Transverse colon (tissue), 4 donors: ENCODE data around the gene ABCD4. TPM values are rescaled to one million over a fixed set of nuclear protein-coding genes. Genes with fewer than 3 reads are reported as not detected.
"Not testable (repeated sequence)": the region's sequence is repeated elsewhere in the genome, so short reads cannot be mapped to it uniquely, and the experiment has no call there.

Experiments used
- DNase-seq: peaks from one replicate; pipeline ENCODE4 v3.0.0-alpha.2; 2019
- H3K27ac ChIP-seq, 4 donors: fragments of 200-600 bp; sonication (generic); 2 replicates each; pipeline ENCODE4 v1.5.1; 2016 to 2018; ENCODE audit warnings: inconsistent platforms in 4 of 4
- H3K27me3 ChIP-seq: fragments of 200-600 bp; sonication (generic); 2 replicates; pipeline ENCODE4 v1.5.1; 2017; ENCODE audit warnings: inconsistent platforms
- H3K36me3 ChIP-seq, 4 donors: fragments of 200-600 bp; sonication (generic); 2 replicates each; pipeline ENCODE4 v1.5.1; 2017 to 2019; ENCODE audit warnings: inconsistent platforms in 4 of 4
- H3K4me1 ChIP-seq, 4 donors: fragments of 200-600 bp; sonication (generic); 2 replicates each; pipeline ENCODE4 v1.5.1; 2017 to 2020; ENCODE audit warnings: inconsistent platforms in 4 of 4
- H3K4me3 ChIP-seq, 4 donors: fragments of 200-600 bp; sonication (generic); 1 replicate in 1 of 4; 2 replicates in 3 of 4; pipeline versions ENCODE4 v1.5.1 to v1.6.1; 2017 to 2019; ENCODE audit warnings: inconsistent platforms in 4 of 4
- H3K9me3 ChIP-seq, 2 donors: fragments of 200-600 bp; sonication (generic); 2 replicates each; pipeline ENCODE4 v1.5.1; 2017 to 2019; ENCODE audit warnings: inconsistent platforms in 2 of 2
- CTCF ChIP-seq, 5 experiments: fragments of 200-600 bp in 3 of 5; fragments of 450-650 bp in 2 of 5; sonication (generic) in 3 of 5; IDR thresholded peaks; 1 replicate in 2 of 5; 2 replicates in 3 of 5; pipeline ENCODE4 v1.5.1; 2016 to 2017; ENCODE audit warnings: antibody characterized with exemption in 5 of 5, inconsistent platforms in 3 of 5, mild to moderate bottlenecking in 2 of 5, moderate library complexity in 1 of 5
- EP300 ChIP-seq: sonication (generic); formaldehyde crosslinking; IDR thresholded peaks from one replicate; pipeline ENCODE4 v1.6.1; 2017; ENCODE audit warnings: antibody characterized with exemption, low read depth
- POLR2A ChIP-seq: fragments of 450-650 bp; IDR thresholded peaks from one replicate; pipeline ENCODE4 v1.6.1; 2016; ENCODE audit warnings: antibody characterized with exemption, mild to moderate bottlenecking, moderate library complexity
- POLR2AphosphoS5 ChIP-seq, 3 donors: sonication (generic); formaldehyde crosslinking; IDR thresholded peaks; one replicate each; pipeline ENCODE4 v1.6.1; 2016; ENCODE audit warnings: antibody characterized with exemption in 3 of 3
- WGBS, 2 donors: methylation state at CpG; one replicate each; pipeline ENCODE4 v1.1.5; 2018; ENCODE audit warnings: low coverage in 1 of 2; 5-methylcytosine and 5-hydroxymethylcytosine counted together
- in situ Hi-C, 4 donors: fragments of 200-750 bp; cut with MboI; loops; one replicate each; pipeline versions ENCODE4 v1.15.0 to v1.15.1; 2017; ENCODE audit warnings: low sequenced_read_pairs in 3 of 4, low pct_ligation_motif_present in 1 of 4, low pct_unique_long_range_greater_than_20kb in 1 of 4
- intact Hi-C: fragments of 100-400 bp; cut with DNase I; formaldehyde crosslinking; loops from one replicate; pipeline ENCODE4 v1.15.1; 2023; ENCODE audit warnings: low total_unique reads
- total RNA-seq, 4 donors: library from RNA; depleted of rRNA; stranded (reverse); fragments of >200 nt; gene quantifications; one replicate each; pipeline ENCODE4 v1.1.0, GENCODE V29; 2016

ABCD4 gene
- total RNA-seq, 4 donors from 2014 or later, result 51.6 to 107 (median 73.1) TPM

- in situ Hi-C loops, result no loop called here
- Histone ChIP-seq H3K27me3 (peaks cover 9% of the 10 kb centered on the region), H3K4me1 (peaks cover 0 to 9% (median 7%) of the 10 kb centered on the region in 4 donors), H3K4me3 (no peak overlapping the region), H3K27ac (no peak overlapping the region), H3K9me3 (no peaks in the 10 kb centered on the region), H3K36me3 (no peaks in the 10 kb centered on the region)
- WGBS, 2 donors, result 85 to 87% methylated on average over 2 of the region's 2 CpGs
- DNase-seq, result no peak
- TF ChIP-seq EP300 (no peak), CTCF (IDR thresholded peaks at IDR 0.05) (no peak), POLR2AphosphoS5 (IDR thresholded peaks at IDR 0.05) (no peak), POLR2A (no peak)
- intact Hi-C loops, result no loop called here
Observed at GRCh38 chr14:74346341-74346740, 43.6 kb upstream of the ABCD4 start.

GRCh38 chr14:74333909-74334308 is 31.2 kb upstream of the ABCD4 start:
- Histone ChIP-seq H3K27ac (no peak overlapping the region), H3K4me1 (no peaks in the 10 kb centered on the region), H3K9me3 (no peaks in the 10 kb centered on the region), H3K27me3 (peaks cover 6% of the 10 kb centered on the region), H3K4me3 (no peak overlapping the region), H3K36me3 (no peaks in the 10 kb centered on the region)
- in situ Hi-C loops (no loop called here), intact Hi-C loops (no loop called here)
- DNase-seq, result no peak
- WGBS, 2 donors, result 71 to 100% methylated on average over 2 to 4 of the region's 4 CpGs
- no peak for TF ChIP-seq POLR2AphosphoS5 (IDR thresholded peaks at IDR 0.05)
- TF ChIP-seq POLR2A, result no peak
- no peak for TF ChIP-seq EP300
- TF ChIP-seq CTCF (IDR thresholded peaks at IDR 0.05), result no peak

GRCh38 chr14:74329950-74330552 is 27.3 kb upstream of the ABCD4 start:
- H3K36me3 ChIP-seq, intact Hi-C loops, H3K4me3 ChIP-seq, H3K4me1 ChIP-seq, H3K9me3 ChIP-seq, H3K27ac ChIP-seq, DNase-seq, in situ Hi-C loops: not testable (repeated sequence)
- WGBS, 2 donors, result 80 to 89% methylated on average over 3 to 9 of the region's 9 CpGs
- H3K27me3 ChIP-seq, result peaks cover 17% of the 10 kb centered on the region

- DNase-seq, result no peak
- no peak overlapping the region for H3K4me3 ChIP-seq
- WGBS, 2 donors, result 26 to 30% methylated on average over 10 of the region's 10 CpGs
- no peaks in the 10 kb centered on the region for H3K4me1 ChIP-seq
- H3K9me3 ChIP-seq, result no peaks in the 10 kb centered on the region
- H3K27me3 ChIP-seq, result peaks cover 22% of the 10 kb centered on the region
- H3K36me3 ChIP-seq, result no peaks in the 10 kb centered on the region
- intact Hi-C loops (no loop called here), in situ Hi-C loops (no loop called here)
- H3K27ac ChIP-seq, result no peak overlapping the region
- no peak for TF ChIP-seq POLR2AphosphoS5 (IDR thresholded peaks at IDR 0.05)
Observed at GRCh38 chr14:74326369-74327152, 23.8 kb upstream of the ABCD4 start.

- no peaks in the 10 kb centered on the region for H3K4me1 ChIP-seq
- peaks cover 22% of the 10 kb centered on the region for H3K27me3 ChIP-seq
- H3K4me3 ChIP-seq, result no peak overlapping the region
- in situ Hi-C loops, result no loop called here
- DNase-seq, result no peak
- H3K27ac ChIP-seq, result no peak overlapping the region
- H3K9me3 ChIP-seq, result no peaks in the 10 kb centered on the region
- no peaks in the 10 kb centered on the region for H3K36me3 ChIP-seq
- intact Hi-C loops, result no loop called here
- TF ChIP-seq EP300 (no peak), POLR2AphosphoS5 (IDR thresholded peaks at IDR 0.05) (no peak), CTCF (IDR thresholded peaks at IDR 0.05) (no peak), POLR2A (no peak)
- 65 to 77% methylated on average over 3 of the region's 3 CpGs for WGBS, 2 donors
Observed at GRCh38 chr14:74325446-74325845, 22.7 kb upstream of the ABCD4 start.
